Measurements from ENCODE around the gene SELENOO. TPM values are rescaled to one million over a fixed set of nuclear protein-coding genes. Genes with fewer than 3 reads are reported as not detected.

SELENOO gene
- polyA plus RNA-seq, 1 experiment: 6.8 TPM

GRCh38 chr22:50264104-50264745 is 63.4 kb downstream of the SELENOO start:
- Histone ChIP-seq H3K27ac (ENCODE audit: low read depth, low read length) (no peak overlapping the region), H3K27me3 (ENCODE audit: control insufficient read depth, insufficient read depth, low read length) (no peaks in the 10 kb centered on the region), H3K4me3 (ENCODE audit: low read depth, low read length) (no peak overlapping the region), H3K9me3 (ENCODE audit: control insufficient read depth, insufficient read depth, low read length) (peaks cover 10% of the 10 kb centered on the region; the same call in 1 of the 2 replicates)
- POLR2A ChIA-PET: interaction anchor here (0.5 kb wide), 1 partner anchor 287 kb away, joined by 3 read pairs; no protein-coding TSS in a partner anchor
- no peak for DNase-seq (ENCODE audit: low read depth, low spot score)
- CTCF ChIA-PET: interaction anchor here (0.9 kb wide), 1 partner anchor 78 kb away, joined by 4 read pairs; no protein-coding TSS in a partner anchor
- no peak for TF ChIP-seq CTCF (IDR thresholded peaks at IDR 0.05; ENCODE audit: low read depth, low read length)

- TF ChIP-seq CTCF (IDR thresholded peaks at IDR 0.05; ENCODE audit: low read depth, low read length): no peak
- H3K27ac ChIP-seq (ENCODE audit: low read depth, low read length): no peak overlapping the region
- no peaks in the 10 kb centered on the region for H3K27me3 ChIP-seq (ENCODE audit: control insufficient read depth, insufficient read depth, low read length)
- CTCF ChIA-PET: no interaction called here
- no peak overlapping the region for H3K4me3 ChIP-seq (ENCODE audit: low read depth, low read length)
- no peak for DNase-seq (ENCODE audit: low read depth, low spot score)
- H3K9me3 ChIP-seq (ENCODE audit: control insufficient read depth, insufficient read depth, low read length): peaks cover 10% of the 10 kb centered on the region; the same call in 1 of the 2 replicates
- POLR2A ChIA-PET: no interaction called here
Measured at GRCh38 chr22:50264946-50265669, 64.3 kb downstream of the SELENOO start.

- Histone ChIP-seq H3K27me3 (ENCODE audit: control insufficient read depth, insufficient read depth, low read length) (no peaks in the 10 kb centered on the region), H3K4me3 (ENCODE audit: low read depth, low read length) (peak overlapping the region; percentile 38; the same call in 1 of the 2 replicates), H3K27ac (ENCODE audit: low read depth, low read length) (no peak overlapping the region), H3K9me3 (ENCODE audit: control insufficient read depth, insufficient read depth, low read length) (peaks cover 10% of the 10 kb centered on the region; the same call in 1 of the 2 replicates)
- ChIA-PET POLR2A (interaction anchor here (0.5 to 0.7 kb wide), 2 partner anchors 9 to 20 kb away, joined by 3 to 6 read pairs; no protein-coding TSS in a partner anchor), CTCF (interaction anchor here (0.7 to 1.5 kb wide), 3 partner anchors 16 to 75 kb away, joined by 3 to 10 read pairs (median 6); partner anchors contain the start of gene HDAC10)
- no peak for DNase-seq (ENCODE audit: low read depth, low spot score)
- TF ChIP-seq CTCF (IDR thresholded peaks at IDR 0.05; ENCODE audit: low read depth, low read length): no peak
Measured at GRCh38 chr22:50266994-50267393, 66.2 kb downstream of the SELENOO start.

Other genes with a start within 250 kb of the SELENOO start
- gene PIM3, start 240.2 kb upstream of the SELENOO start, polyA plus RNA-seq (2011; rRNA removed): 6.1 and 8.2 TPM in 2 replicates
- gene IL17REL, start 188.2 kb upstream of the SELENOO start, polyA plus RNA-seq (2011; rRNA removed): not detected in 2 replicates
- not detected in 2 replicates for gene TTLL8, start 142.7 kb upstream of the SELENOO start, polyA plus RNA-seq (2011; rRNA removed)
- 0.15 and 0.27 TPM in 2 replicates for gene MLC1, start 115.6 kb upstream of the SELENOO start, polyA plus RNA-seq (2011; rRNA removed)
- gene MOV10L1, start 111.0 kb upstream of the SELENOO start, polyA plus RNA-seq (2011; rRNA removed): 4.2 and 4.6 TPM in 2 replicates
- gene PANX2, start 30.3 kb upstream of the SELENOO start, polyA plus RNA-seq (2011; rRNA removed): 0.93 and 1.1 TPM in 2 replicates
- gene TRABD, start 15.1 kb upstream of the SELENOO start, polyA plus RNA-seq (2011; rRNA removed): 8.7 and 11.8 TPM in 2 replicates
- 8.5 and 10.8 TPM in 2 replicates for gene TUBGCP6, start 44.0 kb downstream of the SELENOO start, polyA plus RNA-seq (2011; rRNA removed)
- gene HDAC10, start 50.3 kb downstream of the SELENOO start, polyA plus RNA-seq (2011; rRNA removed): 7.0 and 9.9 TPM in 2 replicates
- gene MAPK12, start 60.7 kb downstream of the SELENOO start, polyA plus RNA-seq (2011; rRNA removed): 26.6 and 33.7 TPM in 2 replicates
- 6.7 and 9.6 TPM in 2 replicates for gene MAPK11, start 69.4 kb downstream of the SELENOO start, polyA plus RNA-seq (2011; rRNA removed)
- 68.0 and 110 TPM in 2 replicates for gene PLXNB2, start 106.6 kb downstream of the SELENOO start, polyA plus RNA-seq (2011; rRNA removed)
- gene DENND6B, start 126.0 kb downstream of the SELENOO start, polyA plus RNA-seq (2011; rRNA removed): 2.4 and 3.8 TPM in 2 replicates
- 26.6 and 35.0 TPM in 2 replicates for gene PPP6R2, start 142.3 kb downstream of the SELENOO start, polyA plus RNA-seq (2011; rRNA removed)

Data from AG04450 (cell line).